Transverse colon (tissue), 3 donors: ENCODE data around the gene THBS2.

ENCODE experiments used
- CTCF ChIP-seq, 5 experiments: fragments of 200-600 bp in 3 of 5; fragments of 450-650 bp in 2 of 5; sonication (generic) in 3 of 5; IDR thresholded peaks; 1 replicate in 2 of 5; 2 replicates in 3 of 5; pipeline ENCODE4 v1.5.1; 2016 to 2017; ENCODE audit warnings: antibody characterized with exemption in 5 of 5, inconsistent platforms in 3 of 5, mild to moderate bottlenecking in 2 of 5, moderate library complexity in 1 of 5
- POLR2A ChIP-seq: fragments of 450-650 bp; IDR thresholded peaks from one replicate; pipeline ENCODE4 v1.6.1; 2016; ENCODE audit warnings: antibody characterized with exemption, mild to moderate bottlenecking, moderate library complexity

GRCh38 chr6:169252505-169253189 lies 999 bp downstream of the THBS2 start:
- TF ChIP-seq POLR2A = no peak
- no peak for TF ChIP-seq CTCF (IDR thresholded peaks at IDR 0.05)
